Adipocyte (in vitro differentiated cells): Measurements from ENCODE around the gene RALA.

Experiments used
- DNase-seq: peaks from one replicate; pipeline ENCODE4 v3.0.0-alpha.2; 2015; ENCODE audit warnings: low read depth
- H3K27me3 ChIP-seq: replicated peaks from 2 replicates; pipeline ENCODE4 v1.7.0; 2013; ENCODE audit warnings: mild to moderate bottlenecking, low read length, moderate library complexity; ENCODE audit not compliant: control insufficient read depth, insufficient read depth
- H3K36me3 ChIP-seq: 2 replicates; pipeline ENCODE4 v1.7.0; 2013; ENCODE audit warnings: low read length, mild to moderate bottlenecking, moderate library complexity; ENCODE audit not compliant: control insufficient read depth, insufficient read depth, severe bottlenecking
- H3K4me1 ChIP-seq: 2 replicates; pipeline ENCODE4 v1.7.0; 2013; ENCODE audit warnings: mild to moderate bottlenecking, low read length, moderate library complexity; ENCODE audit not compliant: control insufficient read depth, insufficient read depth
- H3K4me3 ChIP-seq: 2 replicates; pipeline ENCODE4 v1.7.0; 2013; ENCODE audit warnings: mild to moderate bottlenecking, low read length, moderate library complexity
- H3K9ac ChIP-seq: 2 replicates; pipeline ENCODE4 v1.7.0; 2013; ENCODE audit warnings: mild to moderate bottlenecking, low read length, moderate library complexity
- H3K9me3 ChIP-seq: 2 replicates; pipeline ENCODE4 v1.7.0; 2013; ENCODE audit warnings: mild to moderate bottlenecking, low read length, moderate library complexity; ENCODE audit not compliant: control insufficient read depth

Gene RALA

GRCh38 chr7:39709029-39709428 lies 85.7 kb downstream of the RALA start:
- Histone ChIP-seq H3K36me3 (peaks cover 25% of the 10 kb centered on the region), H3K4me3 (no peak overlapping the region), H3K9ac (no peak overlapping the region), H3K9me3 (peaks cover 8% of the 10 kb centered on the region), H3K4me1 (peaks cover 16% of the 10 kb centered on the region), H3K27me3 (no peaks in the 10 kb centered on the region)
- DNase-seq, result no peak

- no peak overlapping the region for H3K9ac ChIP-seq
- no peaks in the 10 kb centered on the region for H3K27me3 ChIP-seq
- H3K9me3 ChIP-seq, result peaks cover 16% of the 10 kb centered on the region
- peak; percentile 84 for DNase-seq
- no peak overlapping the region for H3K4me3 ChIP-seq
- H3K4me1 ChIP-seq, result peaks cover 16% of the 10 kb centered on the region
- H3K36me3 ChIP-seq, result peaks cover 24% of the 10 kb centered on the region
These were observed 86.5 kb downstream of the RALA start for GRCh38 chr7:39709768-39710311.

- Histone ChIP-seq H3K9me3 (peaks cover 27% of the 10 kb centered on the region), H3K4me3 (no peak overlapping the region), H3K4me1 (peaks cover 16% of the 10 kb centered on the region), H3K27me3 (no peaks in the 10 kb centered on the region), H3K9ac (no peak overlapping the region), H3K36me3 (peaks cover 6% of the 10 kb centered on the region)
- no peak for DNase-seq
These were observed 89.4 kb downstream of the RALA start for GRCh38 chr7:39712751-39713150.

GRCh38 chr7:39714447-39715091 lies 91.2 kb downstream of the RALA start:
- Histone ChIP-seq H3K36me3 (no peaks in the 10 kb centered on the region), H3K4me3 (no peak overlapping the region), H3K4me1 (peaks cover 9% of the 10 kb centered on the region), H3K9ac (no peak overlapping the region), H3K9me3 (peaks cover 27% of the 10 kb centered on the region), H3K27me3 (no peaks in the 10 kb centered on the region)
- DNase-seq, result no peak

- Histone ChIP-seq H3K9ac (no peak overlapping the region), H3K9me3 (peaks cover 4% of the 10 kb centered on the region), H3K4me1 (no peaks in the 10 kb centered on the region), H3K27me3 (no peaks in the 10 kb centered on the region), H3K36me3 (no peaks in the 10 kb centered on the region), H3K4me3 (no peak overlapping the region)
- no peak for DNase-seq
These were observed 97.2 kb downstream of the RALA start for GRCh38 chr7:39720586-39720985.

- H3K9me3 ChIP-seq, result no peaks in the 10 kb centered on the region
- no peak for DNase-seq
- H3K4me1 ChIP-seq, result no peaks in the 10 kb centered on the region
- H3K27me3 ChIP-seq, result no peaks in the 10 kb centered on the region
- H3K4me3 ChIP-seq, result no peak overlapping the region
- no peaks in the 10 kb centered on the region for H3K36me3 ChIP-seq
- no peak overlapping the region for H3K9ac ChIP-seq
These were observed 98.0 kb downstream of the RALA start for GRCh38 chr7:39721345-39721744.

GRCh38 chr7:39721919-39722597 lies 98.7 kb downstream of the RALA start:
- Histone ChIP-seq H3K9ac (no peak overlapping the region), H3K36me3 (no peaks in the 10 kb centered on the region), H3K9me3 (no peaks in the 10 kb centered on the region), H3K4me1 (no peaks in the 10 kb centered on the region), H3K4me3 (no peak overlapping the region), H3K27me3 (no peaks in the 10 kb centered on the region)
- DNase-seq, result no peak

- Histone ChIP-seq H3K27me3 (no peaks in the 10 kb centered on the region), H3K4me1 (no peaks in the 10 kb centered on the region), H3K4me3 (no peak overlapping the region), H3K9me3 (no peaks in the 10 kb centered on the region), H3K9ac (no peak overlapping the region), H3K36me3 (no peaks in the 10 kb centered on the region)
- no peak for DNase-seq
These were observed 104.0 kb downstream of the RALA start for GRCh38 chr7:39727231-39728012.

- H3K36me3 ChIP-seq, result no peaks in the 10 kb centered on the region
- H3K9me3 ChIP-seq, result no peaks in the 10 kb centered on the region
- H3K9ac ChIP-seq, result peak overlapping the region; percentile 87
- peak; percentile 99 for DNase-seq
- no peaks in the 10 kb centered on the region for H3K27me3 ChIP-seq
- peaks cover 23% of the 10 kb centered on the region for H3K4me1 ChIP-seq
- H3K4me3 ChIP-seq, result peak overlapping the region; percentile 86
These were observed 109.7 kb downstream of the RALA start for GRCh38 chr7:39732837-39733804.

- peak; percentile 91 for DNase-seq
- H3K36me3 ChIP-seq, result no peaks in the 10 kb centered on the region
- peak overlapping the region; percentile 87 for H3K9ac ChIP-seq
- no peaks in the 10 kb centered on the region for H3K9me3 ChIP-seq
- H3K27me3 ChIP-seq, result no peaks in the 10 kb centered on the region
- peak overlapping the region; percentile 86 for H3K4me3 ChIP-seq
- H3K4me1 ChIP-seq, result peaks cover 23% of the 10 kb centered on the region
These were observed 110.7 kb downstream of the RALA start for GRCh38 chr7:39733881-39734632.
